Cardiac septum (tissue), 1 donor: Measurements from ENCODE around the gene OBSCN. TPM values are rescaled to one million over a fixed set of nuclear protein-coding genes. Genes with fewer than 3 reads are reported as not detected.
A peak's percentile ranks its signal among the peaks of the same experiment; 100 is the strongest.

ENCODE experiments used
- DNase-seq: peaks from one replicate; pipeline ENCODE4 v3.0.0-alpha.2; 2020; ENCODE audit warnings: low spot score
- intact Hi-C: fragments of 100-400 bp; cut with DNase I; formaldehyde crosslinking; loops from one replicate; pipeline ENCODE4 v1.14.0; 2022
- total RNA-seq: library from RNA; stranded (reverse); fragmentation: NEBNext Ultra II Directional; extraction: Animal tissue kit (Norgen Biotek cat#: 25700); gene quantifications from one replicate; pipeline ENCODE4 v1.2.1, GENCODE V29; 2021
- donor health status: DM: no; HTN: no; CAD: no.

OBSCN gene
- total RNA-seq, 1 donor from 2014 or later, result 396 TPM

- intact Hi-C loops, result no loop called here
- no peak for DNase-seq
Observed at GRCh38 chr1:228311091-228311490, 103.2 kb downstream of the OBSCN start.

GRCh38 chr1:228312136-228312764 lies 104.4 kb downstream of the OBSCN start:
- DNase-seq, result peak; percentile 57
- intact Hi-C loops, result no loop called here

- DNase-seq, result peak; percentile 77
- intact Hi-C loops, result no loop called here
Observed at GRCh38 chr1:228313536-228314277, 105.9 kb downstream of the OBSCN start.

- intact Hi-C loops, result no loop called here
- no peak for DNase-seq
Observed at GRCh38 chr1:228314315-228314657, 106.4 kb downstream of the OBSCN start.

- intact Hi-C loops, result no loop called here
- DNase-seq, result peak; percentile 76
Observed at GRCh38 chr1:228314658-228315483, 107.0 kb downstream of the OBSCN start.

- DNase-seq, result no peak
- intact Hi-C loops, result no loop called here
Observed at GRCh38 chr1:228315484-228315944, 107.7 kb downstream of the OBSCN start.

- DNase-seq, result peak; percentile 75
- intact Hi-C loops, result no loop called here
Observed at GRCh38 chr1:228315945-228316588, 108.2 kb downstream of the OBSCN start.

GRCh38 chr1:228316589-228317387 lies 108.9 kb downstream of the OBSCN start:
- peak; percentile 76 for DNase-seq
- intact Hi-C loops, result no loop called here

GRCh38 chr1:228317411-228317828 lies 109.6 kb downstream of the OBSCN start:
- DNase-seq, result peak; percentile 70
- intact Hi-C loops, result no loop called here

GRCh38 chr1:228317891-228318810 lies 110.3 kb downstream of the OBSCN start:
- DNase-seq, result peak; percentile 57

GRCh38 chr1:228318823-228319241 lies 111.0 kb downstream of the OBSCN start:
- intact Hi-C loops, result no loop called here

More at GRCh38 chr1:228317891-228318810, 110.3 kb downstream of the OBSCN start:
- intact Hi-C loops, result no loop called here

GRCh38 chr1:228319352-228320088 lies 111.7 kb downstream of the OBSCN start:
- DNase-seq, result no peak
- intact Hi-C loops, result no loop called here

More at GRCh38 chr1:228318823-228319241, 111.0 kb downstream of the OBSCN start:
- peak; percentile 59 for DNase-seq

- DNase-seq, result no peak
- intact Hi-C loops, result no loop called here
Observed at GRCh38 chr1:228320394-228320793, 112.5 kb downstream of the OBSCN start.

- intact Hi-C loops, result no loop called here
- peak; percentile 69 for DNase-seq
Observed at GRCh38 chr1:228321435-228321834, 113.6 kb downstream of the OBSCN start.

- intact Hi-C loops, result no loop called here
- peak; percentile 57 for DNase-seq
Observed at GRCh38 chr1:228321895-228322294, 114.1 kb downstream of the OBSCN start.

GRCh38 chr1:228323401-228323800 lies 115.6 kb downstream of the OBSCN start:
- DNase-seq, result peak; percentile 68
- intact Hi-C loops, result no loop called here

- DNase-seq, result no peak
- intact Hi-C loops, result no loop called here
Observed at GRCh38 chr1:228325267-228325666, 117.4 kb downstream of the OBSCN start.
